SK-MEL-5 (cell line): ENCODE measurements around the gene EPPIN. TPM values are rescaled to one million over a fixed set of nuclear protein-coding genes. Genes with fewer than 3 reads are reported as not detected.
A peak's percentile ranks its signal among the peaks of the same experiment; 100 is the strongest.

Experiments used
- DNase-seq: peaks from one replicate; pipeline ENCODE4 v3.0.0-alpha.2; 2016; ENCODE audit warnings: low read depth, low spot score
- in situ Hi-C: cut with HindIII; loops from 2 replicates; pipeline ENCODE4 v1.10.0; 2016; ENCODE audit warnings: low sequenced_read_pairs, high pct_unique_total_duplicates, low pct_unique_long_range_greater_than_20kb
- total RNA-seq: library from RNA; depleted of rRNA; stranded (reverse); fragments of >200 nt; shearing (Covaris generic); gene quantifications from 2 replicates; pipeline ENCODE4 v1.2.3, GENCODE V29; 2014

EPPIN gene
- total RNA-seq, 1 experiment from 2014 or later = not detected

GRCh38 chr20:45548410-45548809 is 1.2 kb upstream of the EPPIN start:
- in situ Hi-C loops = no loop called here
- no peak for DNase-seq

- peak; percentile 65 for DNase-seq
- in situ Hi-C loops = no loop called here
Measured at GRCh38 chr20:45545754-45546453, 1.3 kb downstream of the EPPIN start.

- no peak for DNase-seq
- in situ Hi-C loops = no loop called here
Measured at GRCh38 chr20:45545351-45545750, 1.9 kb downstream of the EPPIN start.

- in situ Hi-C loops = no loop called here
- DNase-seq = no peak
Measured at GRCh38 chr20:45539382-45539781, 7.8 kb downstream of the EPPIN start, which contains the start of gene WFDC6. WFDC6 (minus strand) TSS chr20:45539482; CDS start chr20:45539407, 75 bp downstream.

- DNase-seq = peak; percentile 32
- in situ Hi-C loops = no loop called here
Measured at GRCh38 chr20:45538209-45538799, 8.9 kb downstream of the EPPIN start.

- no peak for DNase-seq
- in situ Hi-C loops = no loop called here
Measured at GRCh38 chr20:45527294-45527693, 19.9 kb downstream of the EPPIN start.

GRCh38 chr20:45523821-45524220 is 23.4 kb downstream of the EPPIN start:
- in situ Hi-C loops = no loop called here
- DNase-seq = no peak

GRCh38 chr20:45518282-45518681 is 28.9 kb downstream of the EPPIN start:
- in situ Hi-C loops = no loop called here
- no peak for DNase-seq

GRCh38 chr20:45515147-45515913 is 31.9 kb downstream of the EPPIN start, which contains the start of gene SPINT3:
SPINT3 (minus strand) TSS chr20:45515622; CDS start chr20:45515608, 14 bp downstream.
- in situ Hi-C loops = no loop called here

GRCh38 chr20:45510242-45510862 is 36.8 kb downstream of the EPPIN start:
- DNase-seq = no peak
- in situ Hi-C loops = no loop called here

More at GRCh38 chr20:45515147-45515913, 31.9 kb downstream of the EPPIN start, which contains the start of gene SPINT3:
- no peak for DNase-seq

GRCh38 chr20:45509091-45509490 is 38.1 kb downstream of the EPPIN start:
- DNase-seq = no peak
- in situ Hi-C loops = no loop called here

- in situ Hi-C loops = no loop called here
Measured at GRCh38 chr20:45508068-45508886, 38.9 kb downstream of the EPPIN start.

GRCh38 chr20:45507011-45507820 is 40.0 kb downstream of the EPPIN start:
- in situ Hi-C loops = no loop called here
- peak; percentile 39 for DNase-seq

More at GRCh38 chr20:45508068-45508886, 38.9 kb downstream of the EPPIN start:
- no peak for DNase-seq

GRCh38 chr20:45506398-45506797 is 40.8 kb downstream of the EPPIN start:
- no peak for DNase-seq
- in situ Hi-C loops = no loop called here

- DNase-seq = no peak
- in situ Hi-C loops = no loop called here
Measured at GRCh38 chr20:45503403-45503802, 43.8 kb downstream of the EPPIN start.

GRCh38 chr20:45502561-45502960 is 44.6 kb downstream of the EPPIN start:
- in situ Hi-C loops = no loop called here

More at GRCh38 chr20:45502561-45502960, 44.6 kb downstream of the EPPIN start:
- no peak for DNase-seq
